Measurements from ENCODE around the gene PPP2R3A. TPM values are rescaled to one million over a fixed set of nuclear protein-coding genes. Genes with fewer than 3 reads are reported as not detected.
A peak's percentile ranks its signal among the peaks of the same experiment; 100 is the strongest.

Gene PPP2R3A
- total RNA-seq, 2 experiments from 2014 or later = 0.05 to 0.21 TPM

DNA sequence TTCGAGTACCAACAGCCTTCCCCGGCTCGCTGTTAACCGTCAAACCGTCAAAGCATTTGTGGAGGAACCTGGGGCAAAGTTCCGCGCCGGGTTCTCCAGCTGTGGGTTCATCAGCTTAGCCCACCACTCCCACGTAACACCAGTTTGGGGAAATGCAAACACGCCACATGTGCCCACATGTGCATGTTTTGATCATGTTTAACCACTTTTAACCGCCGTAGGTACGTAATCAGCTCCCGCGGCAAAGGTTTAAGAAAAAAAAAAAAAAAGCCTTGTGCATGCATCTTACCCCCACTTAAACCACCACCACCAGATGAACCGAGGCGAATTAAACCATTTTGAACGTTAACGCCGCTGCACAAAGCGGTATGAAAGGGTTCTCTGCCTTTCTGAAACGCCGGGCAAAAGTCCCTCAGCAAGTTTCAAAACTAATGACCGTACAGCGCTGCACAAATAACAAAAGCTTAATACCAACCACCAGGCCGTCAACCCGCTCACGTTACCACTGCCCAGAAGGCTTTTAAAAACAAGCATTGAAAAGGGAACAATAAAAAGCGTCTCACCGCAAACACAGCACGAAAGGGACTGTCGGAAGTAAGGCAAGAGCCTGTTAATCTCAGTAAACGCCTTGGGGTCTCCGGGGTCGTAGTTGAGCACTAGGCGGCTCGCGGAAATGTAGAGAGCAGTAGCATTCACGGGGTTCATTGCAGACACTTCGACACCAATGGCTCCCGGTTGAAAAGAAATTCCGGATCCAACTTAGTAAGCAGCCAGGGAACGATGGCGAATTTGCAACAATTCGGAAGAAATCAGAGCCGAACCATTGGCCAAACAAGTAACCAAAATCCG lies 229.1 kb downstream of the PPP2R3A start:
- peak overlapping the region; percentile 95 for H3K27ac Mint-ChIP-seq
- POLR2A ChIA-PET = interaction anchor here (0.6 to 4.9 kb wide), 5 partner anchors 8 to 822 kb away, joined by 3 to 57 read pairs (median 4); partner anchors contain the start of gene STAG1
- ATAC-seq (no peak), DNase-seq (peak; percentile 73)
- peaks cover 38% of the 10 kb centered on the region for H3K4me1 Mint-ChIP-seq (ENCODE audit: low read depth)
- peaks cover 57% of the 10 kb centered on the region for H3K36me3 Mint-ChIP-seq (ENCODE audit: low read depth)
- H3K27me3 Mint-ChIP-seq (ENCODE audit: low read depth) = no peaks in the 10 kb centered on the region
- CTCF ChIA-PET = interaction anchor here (1.0 to 4.1 kb wide), 2 partner anchors 54 to 559 kb away, joined by 3 to 33 read pairs; partner anchors contain the start of gene STAG1
- peak overlapping the region; percentile 92 for H3K4me3 Mint-ChIP-seq
- no peaks in the 10 kb centered on the region for H3K9me3 Mint-ChIP-seq (ENCODE audit: insufficient read depth)

- Mint-ChIP-seq H3K4me1 (ENCODE audit: low read depth) (peaks cover 30% of the 10 kb centered on the region), H3K9me3 (ENCODE audit: insufficient read depth) (no peaks in the 10 kb centered on the region), H3K36me3 (ENCODE audit: low read depth) (peaks cover 50% of the 10 kb centered on the region), H3K27me3 (ENCODE audit: low read depth) (no peaks in the 10 kb centered on the region), H3K27ac (peak overlapping the region; percentile 95), H3K4me3 (peak overlapping the region; percentile 92)
- CTCF ChIA-PET = interaction anchor here (0.7 to 4.1 kb wide), 5 partner anchors 9 to 558 kb away, joined by 3 to 33 read pairs (median 3); partner anchors contain the start of gene STAG1
- ATAC-seq = peak; percentile 56
- POLR2A ChIA-PET = interaction anchor here (0.6 to 4.9 kb wide), 8 partner anchors 9 to 821 kb away, joined by 3 to 57 read pairs (median 4); partner anchors contain the start of gene STAG1
- DNase-seq = peak; percentile 85
These were observed 229.9 kb downstream of the PPP2R3A start for GRCh38 chr3:136195258-136196063.

DNA sequence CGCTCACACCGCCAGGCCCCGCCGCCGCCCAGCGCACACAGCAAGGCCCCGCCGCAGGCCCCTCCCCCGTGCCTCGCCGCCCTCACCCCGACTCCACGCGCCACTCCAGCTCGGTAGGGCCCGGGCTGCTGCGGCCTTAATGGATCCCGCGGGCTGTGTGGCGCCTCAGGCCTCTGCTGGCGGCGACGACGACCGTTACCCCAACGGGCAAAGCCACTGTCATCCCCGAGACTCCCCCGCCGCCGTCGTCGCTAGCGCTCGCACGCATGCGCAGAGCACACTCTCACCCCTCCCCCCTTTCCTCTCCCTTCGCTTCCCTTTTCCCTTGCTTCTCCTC lies 230.5 kb downstream of the PPP2R3A start, which contains the start of gene MSL2:
Gene MSL2 (minus strand): TSS at position 272 of the 337 bp plus-strand sequence. CDS start 1,222 bp downstream, outside the sequence.
- CTCF ChIA-PET = interaction anchor here (0.7 to 4.1 kb wide), 7 partner anchors 10 to 557 kb away, joined by 3 to 33 read pairs (median 3); partner anchors contain the start of gene STAG1
- H3K4me3 Mint-ChIP-seq = peak within 1 kb of the TSS; percentile 92
- peaks cover 25% of the 10 kb centered on the region for H3K4me1 Mint-ChIP-seq (ENCODE audit: low read depth)
- ATAC-seq (peak; percentile 48), DNase-seq (no peak)
- peak within 1 kb of the TSS; percentile 95 for H3K27ac Mint-ChIP-seq
- H3K36me3 Mint-ChIP-seq (ENCODE audit: low read depth) = peaks cover 45% of the 10 kb centered on the region
- no peaks in the 10 kb centered on the region for H3K9me3 Mint-ChIP-seq (ENCODE audit: insufficient read depth)
- POLR2A ChIA-PET = interaction anchor here (0.6 to 4.9 kb wide), 10 partner anchors 10 to 666 kb away, joined by 3 to 57 read pairs (median 4); partner anchors contain the start of genes NCK1, PCCB and STAG1
- no peaks in the 10 kb centered on the region for H3K27me3 Mint-ChIP-seq (ENCODE audit: low read depth)

DNA sequence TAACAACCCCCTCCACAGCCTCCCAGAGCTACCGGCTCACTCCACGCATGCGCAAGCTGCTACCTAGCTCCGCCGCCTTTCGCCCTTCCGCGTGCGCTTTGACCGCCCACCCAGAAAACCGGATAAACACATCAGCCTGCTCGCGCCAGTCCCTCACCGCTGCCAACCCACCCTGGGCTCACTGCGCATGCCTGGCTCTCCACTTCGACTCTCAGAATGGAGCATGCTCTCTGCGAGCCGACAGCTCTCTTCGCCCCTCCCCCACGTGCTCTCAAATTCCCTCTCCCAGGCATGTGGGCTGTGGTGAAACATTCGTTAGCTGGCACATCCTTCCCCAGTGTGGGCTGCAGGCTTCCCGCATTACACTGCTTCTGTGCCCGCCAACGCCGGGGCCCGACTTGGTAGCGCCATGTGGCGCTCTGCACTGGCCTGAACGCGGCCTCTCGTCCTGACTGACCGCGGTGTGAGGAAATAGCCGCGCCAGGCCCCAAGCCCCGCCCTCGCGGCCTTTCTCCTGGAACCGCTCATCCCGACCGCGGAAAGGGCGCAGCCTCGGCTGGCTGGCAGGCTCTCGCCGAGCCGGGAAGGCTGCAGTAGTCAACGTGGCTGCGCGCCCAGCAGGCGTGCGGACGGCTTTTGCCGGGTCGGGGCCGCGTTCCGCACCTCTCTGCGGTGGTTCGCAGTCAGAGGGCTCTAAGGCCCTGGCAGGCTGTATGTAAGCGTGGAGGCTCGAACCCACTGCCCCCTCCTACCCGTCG lies 231.1 kb downstream of the PPP2R3A start:
- POLR2A ChIA-PET = interaction anchor here (0.6 to 4.9 kb wide), 12 partner anchors 11 to 666 kb away, joined by 3 to 57 read pairs (median 3); partner anchors contain the start of genes NCK1, PCCB and STAG1
- Mint-ChIP-seq H3K27ac (peak overlapping the region; percentile 95), H3K4me3 (peak overlapping the region; percentile 92), H3K27me3 (ENCODE audit: low read depth) (no peaks in the 10 kb centered on the region), H3K36me3 (ENCODE audit: low read depth) (peaks cover 41% of the 10 kb centered on the region), H3K4me1 (ENCODE audit: low read depth) (peaks cover 19% of the 10 kb centered on the region), H3K9me3 (ENCODE audit: insufficient read depth) (no peaks in the 10 kb centered on the region)
- ATAC-seq = peak; percentile 79
- DNase-seq = peak; percentile 100
- CTCF ChIA-PET = interaction anchor here (0.7 to 4.1 kb wide), 11 partner anchors 9 to 557 kb away, joined by 3 to 33 read pairs (median 3); partner anchors contain the start of gene STAG1

GRCh38 chr3:136197159-136197793 lies 231.7 kb downstream of the PPP2R3A start:
- ATAC-seq (no peak), DNase-seq (no peak)
- ChIA-PET CTCF (interaction anchor here (0.7 to 4.1 kb wide), 10 partner anchors 9 to 817 kb away, joined by 3 to 33 read pairs (median 4); partner anchors contain the start of gene STAG1), POLR2A (interaction anchor here (0.7 to 4.9 kb wide), 6 partner anchors 16 to 665 kb away, joined by 3 to 57 read pairs (median 6); partner anchors contain the start of genes NCK1, PCCB and STAG1)
- peak overlapping the region; percentile 95 for H3K27ac Mint-ChIP-seq
- H3K36me3 Mint-ChIP-seq (ENCODE audit: low read depth) = peaks cover 34% of the 10 kb centered on the region
- H3K9me3 Mint-ChIP-seq (ENCODE audit: insufficient read depth) = no peaks in the 10 kb centered on the region
- H3K4me3 Mint-ChIP-seq = peak overlapping the region; percentile 92
- H3K4me1 Mint-ChIP-seq (ENCODE audit: low read depth) = peaks cover 14% of the 10 kb centered on the region
- H3K27me3 Mint-ChIP-seq (ENCODE audit: low read depth) = peaks cover 3% of the 10 kb centered on the region

Other genes starting within 250 kb of the PPP2R3A start
- 10 to 100 TPM; 50.7 to 54.0 TPM for gene MSL2, start 230.6 kb downstream of the PPP2R3A start, total RNA-seq

All from activated CD8-positive, alpha-beta T cell treated with anti-CD3 and anti-CD28 coated beads, Interleukin-2, amount 10 ng/mL, durations not matched to agents 7 days and 5 days (primary cell).